Activated T-helper 17 cell treated with anti-CD3 and anti-CD28 coated beads, Interleukin-2, amount 50 U/mL, for 72 hours (primary cell): ENCODE data around the gene DENND2D. TPM values are rescaled to one million over a fixed set of nuclear protein-coding genes. Genes with fewer than 3 reads are reported as not detected.

Experiments
- ATAC-seq: fragments of 150-1000 bp; cut with Tn5 transposase; replicated peaks from 2 replicates; pipeline ENCODE4 v1.10.0; 2021; ENCODE audit warnings: mild to moderate bottlenecking, moderate library complexity
- H3K27ac Mint-ChIP-seq: one replicate; pipeline ENCODE4 v1.8.0; 2022; ENCODE audit warnings: mixed read lengths
- H3K27me3 Mint-ChIP-seq: one replicate; pipeline ENCODE4 v1.8.0; 2022; ENCODE audit warnings: mixed read lengths
- H3K36me3 Mint-ChIP-seq: one replicate; pipeline ENCODE4 v1.8.0; 2022; ENCODE audit warnings: low read depth, mild to moderate bottlenecking, mixed read lengths
- H3K4me1 Mint-ChIP-seq: one replicate; pipeline ENCODE4 v1.8.0; 2022; ENCODE audit warnings: mixed read lengths
- H3K4me3 Mint-ChIP-seq: one replicate; pipeline ENCODE4 v1.8.0; 2022; ENCODE audit warnings: mild to moderate bottlenecking, mixed read lengths
- H3K9me3 Mint-ChIP-seq: one replicate; pipeline ENCODE4 v1.8.0; 2022; ENCODE audit warnings: mixed read lengths
- total RNA-seq, 2 donors: library from RNA; stranded (reverse); gene quantifications; one replicate each; pipeline ENCODE4 v1.2.3, GENCODE V29; 2022

DENND2D gene
- total RNA-seq, 2 donors from 2014 or later = 146 to 148 TPM

DNA sequence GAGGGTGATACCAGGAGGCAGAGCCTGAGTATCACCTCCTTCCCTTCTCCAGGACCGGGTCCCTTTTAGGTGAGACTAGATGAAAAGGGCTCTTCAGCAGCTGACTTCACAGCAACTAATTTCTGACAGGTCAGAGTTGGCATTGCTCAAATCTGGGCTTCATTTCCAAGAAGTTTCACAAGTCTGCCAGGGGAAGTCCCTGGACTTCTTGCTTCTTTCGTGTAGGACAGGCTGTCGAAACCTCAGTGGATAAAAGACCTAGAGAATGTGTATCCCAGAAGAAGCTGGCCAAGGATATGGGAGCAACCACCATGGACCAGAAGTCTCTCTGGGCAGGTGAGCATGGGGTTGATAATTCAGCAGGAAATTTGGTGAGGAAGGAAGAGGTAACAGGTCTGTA lies 27.0 kb upstream of the DENND2D start, which contains the start of gene CHI3L2:
CHI3L2 (plus strand) TSS at position 280 of the 400 bp plus-strand sequence; CDS start at position 297, 17 bp downstream.
- H3K4me1 Mint-ChIP-seq = peaks cover 61% of the 10 kb centered on the region
- H3K9me3 Mint-ChIP-seq = no peaks in the 10 kb centered on the region
- no peaks in the 10 kb centered on the region for H3K36me3 Mint-ChIP-seq
- H3K27ac Mint-ChIP-seq = peak within 1 kb of the TSS; percentile 12
- H3K4me3 Mint-ChIP-seq = peak within 1 kb of the TSS; percentile 68
- ATAC-seq = peak; percentile 15
- no peaks in the 10 kb centered on the region for H3K27me3 Mint-ChIP-seq

DNA sequence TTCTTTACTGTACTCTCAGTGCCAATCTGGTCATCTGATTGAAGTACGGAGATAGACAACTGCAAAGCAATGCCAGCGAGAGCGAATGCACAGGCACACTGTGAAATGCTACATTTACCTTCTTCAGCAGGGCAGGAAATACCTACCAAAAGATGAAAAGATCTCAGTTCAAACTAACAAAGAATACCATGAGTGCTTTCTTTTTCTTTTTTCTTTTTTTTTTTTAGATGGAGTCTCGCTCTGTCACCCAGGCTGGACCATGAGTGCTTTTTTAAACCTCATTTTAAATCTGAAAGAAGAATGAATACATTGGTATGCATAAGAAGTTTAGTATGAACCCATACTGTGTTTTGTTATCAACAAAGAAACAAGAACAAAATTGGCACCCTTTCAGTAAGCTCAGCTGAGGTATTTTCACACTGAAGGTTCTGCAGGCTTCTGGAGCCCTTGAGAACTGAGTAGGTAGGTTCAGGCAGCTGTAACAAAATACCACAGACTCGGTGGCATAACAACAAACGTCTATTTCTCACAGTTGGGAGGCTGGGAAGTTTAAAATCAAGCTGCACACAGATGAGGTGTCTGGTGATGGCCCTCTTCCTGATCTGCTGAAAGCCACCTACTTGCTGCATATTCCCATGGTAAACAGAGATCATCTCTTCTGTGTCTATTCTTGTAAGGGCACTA lies 25.4 kb upstream of the DENND2D start:
- ATAC-seq = no peak
- Mint-ChIP-seq H3K27me3 (no peaks in the 10 kb centered on the region), H3K4me3 (peak overlapping the region; percentile 68)

DNA sequence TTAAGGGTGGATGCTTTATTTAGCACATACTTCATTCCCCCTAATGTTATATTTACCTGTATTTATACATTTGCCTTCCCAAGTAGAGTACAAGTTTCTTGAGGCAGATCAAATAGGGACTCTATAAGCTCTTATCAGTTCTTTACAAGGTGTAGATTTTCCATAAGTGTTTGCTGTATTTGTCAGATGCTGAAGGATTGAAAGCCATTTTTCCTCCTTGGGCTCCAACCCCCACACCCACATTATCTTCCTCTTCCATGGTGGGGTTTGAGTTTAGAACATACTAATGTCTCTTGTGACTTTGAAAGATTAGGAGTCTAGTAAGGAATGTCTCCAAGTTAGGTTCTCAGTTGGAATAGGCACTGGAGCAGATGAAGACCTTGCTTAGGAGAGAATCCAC lies 24.6 kb upstream of the DENND2D start:
- H3K27me3 Mint-ChIP-seq = no peaks in the 10 kb centered on the region
- H3K4me3 Mint-ChIP-seq = peak overlapping the region; percentile 68
- peaks cover 77% of the 10 kb centered on the region for H3K4me1 Mint-ChIP-seq
- H3K27ac Mint-ChIP-seq = no peak overlapping the region
- peaks cover 5% of the 10 kb centered on the region for H3K36me3 Mint-ChIP-seq
- ATAC-seq = no peak
- H3K9me3 Mint-ChIP-seq = no peaks in the 10 kb centered on the region

More for the DNA sequence above, 25.4 kb upstream of the DENND2D start:
- Mint-ChIP-seq H3K36me3 (peaks cover 5% of the 10 kb centered on the region), H3K27ac (no peak overlapping the region), H3K9me3 (no peaks in the 10 kb centered on the region), H3K4me1 (peaks cover 74% of the 10 kb centered on the region)

DNA sequence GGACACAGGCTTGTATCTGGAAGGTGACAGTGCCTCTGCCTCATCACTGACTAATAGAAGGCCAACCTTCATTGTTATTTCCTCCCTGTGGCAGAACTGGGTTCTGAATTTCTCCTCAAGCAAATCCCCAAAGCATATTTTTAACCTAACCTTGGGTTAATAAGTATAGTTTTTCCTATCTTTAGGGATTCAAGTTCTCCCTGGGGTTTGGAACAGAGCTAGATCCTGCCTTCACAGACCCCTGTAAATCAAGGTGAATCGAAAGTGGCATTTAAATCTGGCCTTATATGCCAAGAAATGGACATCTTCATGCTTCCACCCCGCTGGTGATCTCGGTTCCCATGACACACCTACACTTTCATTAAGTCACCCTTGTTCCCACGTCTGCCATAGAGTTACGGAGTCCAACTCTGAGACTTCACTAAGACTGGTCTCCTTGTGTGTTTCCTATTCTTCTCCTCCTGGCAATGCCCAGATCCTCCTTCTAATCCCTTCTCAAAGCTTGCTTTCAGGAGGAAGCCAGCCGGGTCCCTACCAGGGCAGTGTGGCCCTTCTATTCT lies 22.8 kb upstream of the DENND2D start:
- Mint-ChIP-seq H3K36me3 (peaks cover 5% of the 10 kb centered on the region), H3K27me3 (no peaks in the 10 kb centered on the region), H3K4me1 (peaks cover 90% of the 10 kb centered on the region), H3K27ac (peak overlapping the region; percentile 86), H3K9me3 (no peaks in the 10 kb centered on the region), H3K4me3 (peak overlapping the region; percentile 78)
- no peak for ATAC-seq

DNA sequence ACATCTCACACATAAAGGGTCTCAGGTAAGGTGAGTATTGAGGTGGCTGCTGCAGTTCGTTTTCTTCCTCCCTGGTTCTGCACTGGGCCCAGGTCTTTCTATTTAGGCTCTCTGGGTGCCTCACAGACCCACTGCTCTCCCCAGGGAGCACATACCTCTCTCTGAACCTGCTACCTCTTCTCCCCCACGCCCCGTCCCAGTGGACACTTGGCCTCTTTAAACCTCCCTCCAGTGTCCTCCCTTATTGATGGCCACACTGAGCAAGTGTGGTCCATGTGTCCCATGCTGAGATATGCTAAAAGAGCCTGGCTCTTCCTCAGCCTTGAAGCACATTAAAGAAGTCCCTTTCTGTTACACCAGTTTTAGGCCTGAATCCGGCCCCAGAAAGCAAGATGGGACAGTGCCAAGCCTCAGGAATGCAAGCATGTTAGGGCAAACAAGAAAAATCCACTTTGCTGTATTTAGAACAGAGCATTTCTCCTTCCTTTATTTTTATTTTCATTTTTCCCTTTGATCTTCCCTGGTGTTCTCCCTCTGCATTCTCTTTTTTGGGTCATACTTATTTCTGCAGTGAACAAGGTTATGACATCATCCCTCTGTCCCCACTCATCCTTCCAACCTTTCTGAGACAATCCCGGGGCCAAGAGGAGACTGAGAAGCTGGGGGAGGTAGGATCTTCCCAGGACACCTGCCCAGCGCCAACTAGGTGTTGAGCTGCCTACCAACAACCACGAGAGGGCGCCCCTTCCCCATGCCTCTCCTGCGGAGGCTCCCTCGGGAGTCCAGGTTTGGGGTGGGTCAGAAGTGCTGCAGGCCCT lies 22.1 kb upstream of the DENND2D start:
- peaks cover 5% of the 10 kb centered on the region for H3K36me3 Mint-ChIP-seq
- peaks cover 90% of the 10 kb centered on the region for H3K4me1 Mint-ChIP-seq
- peak overlapping the region; percentile 78 for H3K4me3 Mint-ChIP-seq
- ATAC-seq = peak; percentile 33
- H3K27ac Mint-ChIP-seq = peak overlapping the region; percentile 86
- no peaks in the 10 kb centered on the region for H3K9me3 Mint-ChIP-seq
- no peaks in the 10 kb centered on the region for H3K27me3 Mint-ChIP-seq

DNA sequence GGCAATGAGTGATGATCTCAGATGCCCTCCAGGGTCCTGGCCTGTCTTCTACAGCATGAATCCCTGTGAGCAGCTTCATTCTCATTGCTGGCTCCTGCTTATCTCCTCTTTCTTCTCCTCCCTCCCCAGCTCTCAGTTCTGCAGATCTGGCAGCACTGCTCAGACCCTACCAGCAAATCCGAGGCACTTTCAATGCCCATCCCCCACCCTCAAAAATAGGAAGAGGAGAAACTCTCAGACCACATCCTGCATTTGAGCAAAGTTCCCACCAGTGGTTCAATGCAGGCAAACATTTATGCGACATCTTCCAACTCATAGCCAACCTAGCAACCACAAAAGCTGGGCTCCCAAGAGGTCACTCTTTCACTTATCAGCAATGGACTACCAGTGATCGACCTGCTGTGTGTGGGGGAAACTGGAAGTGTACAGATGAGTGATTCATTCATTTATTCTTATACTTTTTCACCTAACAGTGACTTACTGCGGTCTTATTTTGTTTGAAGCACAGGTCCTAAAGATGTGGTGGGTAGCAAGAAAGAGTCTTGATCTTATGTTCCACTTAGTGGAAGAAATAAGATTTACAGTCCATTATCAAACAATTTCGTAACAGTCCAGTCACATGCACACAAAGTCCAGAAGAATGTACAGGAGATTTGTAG lies 21.3 kb upstream of the DENND2D start:
- Mint-ChIP-seq H3K9me3 (no peaks in the 10 kb centered on the region), H3K4me1 (peaks cover 90% of the 10 kb centered on the region), H3K4me3 (peak overlapping the region; percentile 78)

DNA sequence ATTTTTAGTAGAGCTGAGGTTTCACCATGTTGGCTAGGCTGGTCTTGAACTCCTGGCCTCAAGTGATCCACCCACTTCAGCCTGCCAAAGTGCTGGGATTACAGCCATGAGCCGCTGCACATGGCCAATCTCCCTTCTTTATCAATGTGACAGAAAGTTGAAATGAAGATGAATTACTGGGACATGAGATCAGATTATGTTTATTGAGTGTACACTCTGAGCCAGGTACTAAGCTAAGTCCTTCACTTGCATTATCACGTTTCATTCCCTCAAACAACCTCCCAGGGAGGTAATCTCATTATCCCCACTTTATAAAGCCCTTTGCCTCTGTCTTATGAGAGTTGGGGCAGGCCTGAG lies 20.8 kb upstream of the DENND2D start:
- H3K27ac Mint-ChIP-seq = peak overlapping the region; percentile 86
- H3K9me3 Mint-ChIP-seq = no peaks in the 10 kb centered on the region
- peak overlapping the region; percentile 78 for H3K4me3 Mint-ChIP-seq
- ATAC-seq = no peak
- H3K36me3 Mint-ChIP-seq = peaks cover 5% of the 10 kb centered on the region
- H3K4me1 Mint-ChIP-seq = peaks cover 90% of the 10 kb centered on the region
- H3K27me3 Mint-ChIP-seq = no peaks in the 10 kb centered on the region

More for the DNA sequence above, 21.3 kb upstream of the DENND2D start:
- peaks cover 5% of the 10 kb centered on the region for H3K36me3 Mint-ChIP-seq
- peak; percentile 71 for ATAC-seq
- no peaks in the 10 kb centered on the region for H3K27me3 Mint-ChIP-seq
- peak overlapping the region; percentile 86 for H3K27ac Mint-ChIP-seq

DNA sequence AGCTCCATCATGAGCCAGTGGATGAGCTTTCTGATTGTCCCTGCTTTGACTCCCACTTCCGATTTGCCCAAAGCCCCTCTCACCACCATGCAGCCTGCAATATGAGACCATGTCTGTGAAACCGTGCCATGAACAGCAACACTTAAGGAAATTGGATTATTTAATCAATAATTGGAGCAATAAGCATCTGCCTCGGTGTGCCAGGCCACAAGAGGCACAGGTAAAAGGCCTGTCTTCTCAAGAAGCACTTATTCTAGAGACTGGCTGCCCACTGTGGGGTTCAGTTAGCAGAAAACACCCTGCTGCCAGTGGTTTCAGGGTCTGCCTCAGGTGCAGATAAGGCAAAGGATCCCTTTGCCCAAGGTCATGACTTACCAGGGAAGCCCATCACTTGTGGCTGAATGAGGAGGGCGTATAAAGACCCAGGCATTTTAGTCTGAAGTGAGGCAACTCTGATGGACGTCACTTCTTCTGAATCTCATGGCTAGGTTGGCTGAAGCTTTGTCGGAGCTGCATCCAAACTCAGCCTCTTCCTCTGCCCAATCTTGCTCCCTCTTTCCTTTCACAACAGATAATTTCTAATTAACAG lies 19.9 kb upstream of the DENND2D start:
- Mint-ChIP-seq H3K4me1 (peaks cover 89% of the 10 kb centered on the region), H3K4me3 (peak overlapping the region; percentile 78), H3K27me3 (no peaks in the 10 kb centered on the region), H3K27ac (peak overlapping the region; percentile 86), H3K9me3 (no peaks in the 10 kb centered on the region), H3K36me3 (peaks cover 10% of the 10 kb centered on the region)
- ATAC-seq = no peak

DNA sequence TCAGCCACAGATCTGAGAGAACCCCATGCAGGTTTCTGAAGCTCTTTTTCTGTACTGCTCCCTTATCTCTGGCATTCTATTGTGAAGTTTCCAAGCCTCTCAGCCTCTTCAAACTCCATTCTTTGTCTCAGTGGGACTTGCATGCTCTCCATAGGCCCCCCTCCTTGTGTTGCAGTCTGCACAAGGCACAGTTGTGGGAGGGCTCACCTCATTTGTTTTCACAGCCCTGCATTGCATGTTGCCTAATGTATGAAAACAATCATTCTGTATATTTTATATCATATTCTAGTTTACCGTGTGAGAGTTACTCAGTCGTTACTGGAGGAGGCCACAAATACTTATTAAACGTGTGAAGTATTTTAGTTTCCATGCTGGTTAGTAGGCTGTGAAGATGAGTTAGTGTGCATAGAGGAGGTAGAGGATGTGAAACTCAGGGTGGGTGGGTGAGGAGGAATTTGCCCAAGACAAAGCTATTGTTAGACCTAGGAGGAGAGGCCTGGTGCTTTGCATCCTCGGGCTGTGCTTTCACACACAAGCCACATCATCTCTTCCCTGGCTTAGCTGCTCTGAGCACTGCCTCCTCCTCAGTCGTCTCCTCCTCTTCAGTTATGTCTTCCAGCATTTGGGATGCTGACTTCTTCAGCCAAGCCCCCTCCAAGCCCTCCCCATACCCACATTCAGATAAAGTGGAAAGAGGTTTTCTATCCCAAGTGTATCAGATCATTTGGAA lies 19.3 kb upstream of the DENND2D start:
- Mint-ChIP-seq H3K4me1 (peaks cover 91% of the 10 kb centered on the region), H3K9me3 (no peaks in the 10 kb centered on the region), H3K4me3 (peak overlapping the region; percentile 78), H3K27me3 (no peaks in the 10 kb centered on the region), H3K36me3 (peaks cover 13% of the 10 kb centered on the region), H3K27ac (peak overlapping the region; percentile 86)
- peak; percentile 38 for ATAC-seq

DNA sequence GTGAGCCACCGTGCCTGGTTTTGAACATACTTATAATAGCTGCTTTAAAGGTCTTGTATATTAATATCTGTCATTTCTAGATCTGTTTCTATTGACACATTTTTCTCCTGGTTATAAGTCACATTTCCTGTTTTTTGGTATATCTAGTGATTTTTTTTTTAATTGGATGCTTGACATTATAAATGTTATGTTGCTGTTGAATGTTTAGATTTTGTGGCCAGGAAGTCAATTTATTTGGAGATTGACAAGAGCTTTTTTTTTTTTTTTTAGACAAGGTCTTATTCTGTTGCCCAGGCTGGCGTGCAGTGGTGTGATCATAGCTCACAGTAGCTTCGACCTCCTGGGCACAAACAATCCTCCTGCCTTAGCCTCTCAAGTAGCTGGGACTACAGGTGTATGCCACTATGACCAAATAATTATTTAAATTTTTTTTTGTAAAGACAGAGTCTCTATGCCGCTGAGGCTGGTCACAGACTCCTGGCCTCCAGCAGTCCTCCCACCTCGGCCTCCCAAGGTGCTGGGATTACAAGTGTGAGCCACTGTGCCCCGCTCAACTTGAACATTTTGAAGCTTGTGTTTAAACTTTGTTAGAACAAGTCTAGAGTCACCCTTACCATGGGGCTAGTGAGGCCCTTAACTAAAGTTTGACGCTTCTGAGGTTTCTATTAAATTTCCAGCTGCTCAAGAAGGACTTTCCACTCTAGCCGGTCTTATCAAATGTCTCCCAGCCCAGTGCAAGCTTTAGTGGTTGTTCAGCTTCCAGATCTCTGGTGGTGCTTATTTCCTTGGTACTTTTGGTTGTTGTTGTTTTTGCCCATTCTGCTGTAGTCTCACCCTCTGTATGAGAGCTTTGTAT lies 18.5 kb upstream of the DENND2D start:
- peak overlapping the region; percentile 78 for H3K4me3 Mint-ChIP-seq
- no peaks in the 10 kb centered on the region for H3K9me3 Mint-ChIP-seq
- no peaks in the 10 kb centered on the region for H3K27me3 Mint-ChIP-seq
- H3K36me3 Mint-ChIP-seq = peaks cover 14% of the 10 kb centered on the region
- H3K27ac Mint-ChIP-seq = peak overlapping the region; percentile 86
- H3K4me1 Mint-ChIP-seq = peaks cover 93% of the 10 kb centered on the region
- ATAC-seq = no peak

DNA sequence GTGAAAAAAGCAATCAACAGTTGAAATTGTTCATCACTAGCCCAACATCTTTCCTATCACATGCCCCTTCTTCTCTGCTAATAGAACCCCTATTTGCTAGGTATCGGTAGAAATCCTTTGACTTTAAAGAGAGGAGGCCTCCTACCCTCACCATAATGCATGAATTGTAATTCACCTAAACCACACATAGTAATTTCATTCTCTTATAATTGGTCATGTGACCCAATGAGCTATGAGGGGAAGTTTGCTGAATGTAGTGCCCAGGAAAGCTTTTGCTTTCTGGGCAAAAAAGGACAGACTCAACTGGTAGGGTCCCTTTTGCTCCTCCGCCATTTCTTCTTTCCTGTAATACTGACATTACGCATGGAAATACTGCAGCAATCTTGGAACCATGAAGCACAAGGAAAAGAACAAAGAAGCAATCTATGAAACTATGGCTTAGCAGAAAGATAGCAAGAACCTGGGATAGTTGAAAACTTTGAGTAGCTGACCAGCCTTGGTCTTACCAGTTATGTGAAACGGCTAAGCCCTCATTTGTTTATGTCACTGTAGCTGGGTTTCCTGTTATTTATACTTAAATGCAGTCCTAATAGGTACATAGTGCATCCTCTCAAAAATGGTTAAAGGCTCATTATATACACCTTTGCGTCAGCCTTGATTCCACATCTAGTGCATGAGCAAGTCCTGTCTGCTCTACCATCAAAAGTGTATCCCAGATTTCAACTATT lies 16.9 kb upstream of the DENND2D start:
- Mint-ChIP-seq H3K27me3 (no peaks in the 10 kb centered on the region), H3K4me3 (peak overlapping the region; percentile 78), H3K4me1 (peaks cover 94% of the 10 kb centered on the region), H3K36me3 (peaks cover 14% of the 10 kb centered on the region), H3K27ac (peak overlapping the region; percentile 86), H3K9me3 (peaks cover 4% of the 10 kb centered on the region)
- ATAC-seq = peak; percentile 20

DNA sequence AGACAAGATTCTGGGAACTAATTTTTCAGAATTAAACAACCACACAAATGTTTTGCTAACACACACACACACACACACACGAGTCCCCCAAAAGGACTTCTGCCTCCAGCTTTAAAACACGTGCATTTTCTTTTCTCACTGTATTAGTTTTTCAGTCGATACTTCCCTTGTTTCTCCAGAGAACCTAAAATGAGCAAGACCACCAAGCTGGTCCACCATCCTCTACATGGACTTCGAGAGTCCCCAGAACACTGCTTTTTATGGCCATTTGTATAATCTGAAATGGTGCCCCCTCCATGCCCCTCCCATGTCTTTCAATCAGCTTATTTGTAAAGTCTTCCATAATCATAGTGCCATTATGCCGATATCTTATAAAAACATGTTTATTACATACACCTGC lies 16.3 kb upstream of the DENND2D start:
- Mint-ChIP-seq H3K4me3 (peak overlapping the region; percentile 78), H3K4me1 (peaks cover 88% of the 10 kb centered on the region)

More for the DNA sequence above, 16.3 kb upstream of the DENND2D start:
- H3K27ac Mint-ChIP-seq = peak overlapping the region; percentile 86
- no peaks in the 10 kb centered on the region for H3K27me3 Mint-ChIP-seq
- peaks cover 12% of the 10 kb centered on the region for H3K36me3 Mint-ChIP-seq
- peaks cover 4% of the 10 kb centered on the region for H3K9me3 Mint-ChIP-seq
- ATAC-seq = no peak
